HepG2 (cell line): ENCODE measurements around the gene TMEM217. TPM values are rescaled to one million over a fixed set of nuclear protein-coding genes. Genes with fewer than 3 reads are reported as not detected.
A peak's percentile ranks its signal among the peaks of the same experiment; 100 is the strongest.

Experiments
- FIP1L1 ChIP-seq: fragments of 200-400 bp; formaldehyde crosslinking; IDR thresholded peaks from 2 replicates; pipeline ENCODE4 v1.6.1; 2018; ENCODE audit warnings: low read depth, mild to moderate bottlenecking, low read length, moderate library complexity, borderline replicate concordance; ENCODE audit not compliant: insufficient read depth
- GMEB2 ChIP-seq: IDR thresholded peaks from 2 replicates; pipeline ENCODE4 v1.6.1; 2016; ENCODE audit warnings: missing biosample characterization, missing genetic modification reagents, low read depth
- GPN1 ChIP-seq: sonication (generic); formaldehyde crosslinking; IDR thresholded peaks from 2 replicates; pipeline ENCODE4 v1.5.1; 2020; ENCODE audit warnings: missing genetic modification reagents, borderline replicate concordance
- HMGXB3 ChIP-seq: sonication (generic); formaldehyde crosslinking; IDR thresholded peaks from 2 replicates; pipeline ENCODE4 v1.4.0; 2020; ENCODE audit warnings: missing genetic modification reagents, borderline replicate concordance
- MIXL1 ChIP-seq: IDR thresholded peaks from 2 replicates; pipeline ENCODE4 v1.6.1; 2016
- PAF1 ChIP-seq: IDR thresholded peaks from 2 replicates; pipeline ENCODE4 v1.6.1; 2016; ENCODE audit warnings: missing genetic modification reagents, missing compliant biosample characterization
- PHF20 ChIP-seq: sonication (generic); formaldehyde crosslinking; IDR thresholded peaks from 2 replicates; pipeline ENCODE4 v1.5.0; 2020; ENCODE audit warnings: mild to moderate bottlenecking, missing genetic modification reagents
- STAT6 ChIP-seq: sonication (generic); formaldehyde crosslinking; IDR thresholded peaks from 2 replicates; pipeline ENCODE4 v1.4.0; 2020; ENCODE audit warnings: missing genetic modification reagents, mild to moderate bottlenecking, borderline replicate concordance
- TRIM24 ChIP-seq: sonication (generic); formaldehyde crosslinking; IDR thresholded peaks from 2 replicates; pipeline ENCODE4 v1.8.0; 2022; ENCODE audit warnings: mild to moderate bottlenecking, missing genetic modification reagents
- ZFP36L2 ChIP-seq: sonication (generic); formaldehyde crosslinking; IDR thresholded peaks from 2 replicates; pipeline ENCODE4 v1.4.0; 2020; ENCODE audit warnings: missing genetic modification reagents
- ZNF280D ChIP-seq: sonication (generic); formaldehyde crosslinking; IDR thresholded peaks from 2 replicates; pipeline ENCODE4 v1.5.1; 2020; ENCODE audit warnings: mild to moderate bottlenecking, missing genetic modification reagents
- polyA plus RNA-seq, 8 experiments: library from polyadenylated mRNA; depleted of rRNA in 3 of 8; stranded (reverse) in 7 of 8; unstranded in 1 of 8; fragments of >200 nt; fragmentation: Illumina TruSeq in 4 of 8; extraction: Trizol in 4 of 8; gene quantifications; 2 replicates each; pipeline versions ENCODE4 v1.2.1 to v1.2.3, GENCODE V29; 2011 to 2016; ENCODE audit warnings: low read depth in 4 of 8, missing spikeins in 1 of 8, mixed read lengths in 1 of 8; ENCODE audit not compliant: insufficient read depth in 1 of 8
- total RNA-seq, 5 experiments: library from RNA; depleted of rRNA; stranded (reverse); fragments of >200 nt; fragmentation: Illumina TruSeq; extraction: Trizol; gene quantifications; 2 replicates each; pipeline ENCODE4 v1.2.3, GENCODE V29; 2016; ENCODE audit warnings: low read depth in 1 of 5
- TF ChIP-seq, protein P1 (sequence below): IDR thresholded peaks from 2 replicates; pipeline ENCODE4 v1.6.1; 2016; ENCODE audit warnings: low read depth, control low read depth

The TMEM217 gene
- total and polyA plus RNA-seq, 2 of the 13 experiments (the other 11 are each of a cell fraction or from before 2014, with no cell fraction given): 2.3 to 3.4 TPM

DNA sequence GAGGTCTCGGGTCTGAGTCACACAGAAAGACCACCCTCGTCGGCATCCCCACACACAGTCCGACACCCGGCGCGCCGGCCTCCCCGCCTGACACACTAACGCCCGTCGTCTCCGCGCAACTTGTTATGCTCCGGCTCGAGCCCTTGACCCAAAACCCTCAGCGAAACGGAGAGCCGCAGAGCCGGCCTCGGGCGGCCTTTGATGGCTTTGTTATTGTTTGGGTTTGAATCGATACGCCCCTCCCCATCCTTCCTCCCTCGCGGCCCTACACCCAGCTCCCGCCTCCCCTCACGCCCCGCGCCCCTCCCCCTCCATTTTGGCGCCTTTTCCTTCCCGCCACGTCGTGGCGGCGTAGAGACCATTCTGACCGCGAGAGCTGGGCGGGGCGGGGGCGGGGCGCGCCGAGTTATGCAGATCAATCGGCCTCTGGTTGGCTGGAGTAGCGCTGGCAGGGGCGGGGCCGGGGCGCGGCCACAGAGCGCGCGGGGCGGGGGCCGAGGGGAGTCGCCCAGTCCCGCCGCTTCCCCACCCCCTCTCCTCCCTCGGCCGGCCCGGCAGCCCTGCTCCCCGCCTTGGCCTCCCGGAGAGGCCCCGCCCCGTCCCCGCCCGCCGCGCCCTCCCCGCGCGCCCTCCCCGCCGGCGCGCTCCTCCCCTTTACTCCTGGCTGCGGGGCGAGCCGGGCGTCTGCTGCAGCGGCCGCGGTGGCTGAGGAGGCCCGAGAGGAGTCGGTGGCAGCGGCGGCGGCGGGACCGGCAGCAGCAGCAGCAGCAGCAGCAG, 88.3 kb downstream of the TMEM217 start, which contains the start of gene PIM1 (continued):
- TF ChIP-seq PAF1 (CRISPR knock-in tag) (no peak; the same call in 1 of the 2 replicates), ZFP36L2 (CRISPR knock-in tag) (no peak), PHF20 (no peak; the same call in 1 of the 2 replicates), GPN1 (CRISPR knock-in tag) (no peak), GMEB2 (CRISPR knock-in tag) (0 out of 2 replicates have a peak, but pooled peaks have one; percentile 18), STAT6 (CRISPR knock-in tag) (peak; percentile 30; the same call in 1 of the 2 replicates), FIP1L1 (no peak), HMGXB3 (CRISPR knock-in tag) (no peak), MIXL1 (CRISPR knock-in tag) (peak; percentile 90; the same call in 1 of the 2 replicates), TRIM24 (CRISPR knock-in tag) (peak; percentile 81), ZNF280D (CRISPR knock-in tag) (0 out of 2 replicates have a peak, but pooled peaks have one; percentile 5)
- TF ChIP-seq, protein P1, sequence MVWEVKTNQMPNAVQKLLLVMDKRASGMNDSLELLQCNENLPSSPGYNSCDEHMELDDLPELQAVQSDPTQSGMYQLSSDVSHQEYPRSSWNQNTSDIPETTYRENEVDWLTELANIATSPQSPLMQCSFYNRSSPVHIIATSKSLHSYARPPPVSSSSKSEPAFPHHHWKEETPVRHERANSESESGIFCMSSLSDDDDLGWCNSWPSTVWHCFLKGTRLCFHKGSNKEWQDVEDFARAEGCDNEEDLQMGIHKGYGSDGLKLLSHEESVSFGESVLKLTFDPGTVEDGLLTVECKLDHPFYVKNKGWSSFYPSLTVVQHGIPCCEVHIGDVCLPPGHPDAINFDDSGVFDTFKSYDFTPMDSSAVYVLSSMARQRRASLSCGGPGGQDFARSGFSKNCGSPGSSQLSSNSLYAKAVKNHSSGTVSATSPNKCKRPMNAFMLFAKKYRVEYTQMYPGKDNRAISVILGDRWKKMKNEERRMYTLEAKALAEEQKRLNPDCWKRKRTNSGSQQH (CRISPR knock-in tag): no peak; the same call in 1 of the 2 replicates
